ENCODE results near the gene TRIM34. TPM values are rescaled to one million over a fixed set of nuclear protein-coding genes. Genes with fewer than 3 reads are reported as not detected.
"Not testable (repeated sequence)": the region's sequence is repeated elsewhere in the genome, so short reads cannot be mapped to it uniquely, and the experiment has no call there.

TRIM34 gene
- total RNA-seq, 1 experiment from 2014 or later = 7.1 TPM

GRCh38 chr11:5621580-5621979 is 3.2 kb upstream of the TRIM34 start:
- DNase-seq (ENCODE audit: low read depth) = no peak

DNA sequence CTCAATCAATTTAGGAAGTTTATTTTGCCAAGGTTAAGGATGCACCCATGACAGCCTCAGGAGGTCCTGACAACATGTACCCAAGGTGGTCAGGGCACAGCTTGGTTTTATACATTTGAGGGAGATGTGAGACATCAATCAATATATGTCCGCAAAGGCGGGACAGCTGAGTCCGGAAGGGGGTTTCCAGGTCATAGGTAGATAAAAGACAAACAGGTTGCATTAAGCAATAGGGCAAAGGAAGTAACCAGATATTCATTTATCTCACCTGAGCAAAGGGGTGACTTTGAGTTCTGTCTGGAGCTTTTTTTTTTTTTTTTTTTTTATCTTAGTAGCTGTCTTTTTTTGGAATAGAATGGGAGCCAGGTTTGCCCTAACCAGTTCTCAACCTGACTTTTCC is 2.0 kb upstream of the TRIM34 start:
- DNase-seq (ENCODE audit: low read depth) = no peak

DNA sequence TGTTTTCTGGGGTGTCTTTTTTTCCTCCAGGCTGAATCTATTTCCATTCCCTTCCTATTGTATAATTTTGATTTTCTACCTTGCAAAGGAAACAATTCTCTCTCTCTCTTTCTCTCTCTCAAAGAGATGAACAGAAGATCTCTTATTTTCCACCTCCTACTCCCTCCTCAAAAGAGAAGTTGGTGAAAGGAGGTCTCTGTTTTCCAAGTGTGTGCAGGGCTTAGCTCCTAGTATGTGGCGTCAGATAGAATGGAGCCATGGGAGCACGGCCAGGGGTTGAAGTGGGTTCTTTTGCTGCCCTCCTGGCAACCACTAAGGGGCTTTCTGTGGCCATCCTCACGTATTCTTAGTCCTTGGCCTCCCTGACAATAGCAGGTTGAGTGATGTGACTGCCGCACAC is 480 bp downstream of the TRIM34 start:
- DNase-seq (ENCODE audit: low read depth) = no peak

DNA sequence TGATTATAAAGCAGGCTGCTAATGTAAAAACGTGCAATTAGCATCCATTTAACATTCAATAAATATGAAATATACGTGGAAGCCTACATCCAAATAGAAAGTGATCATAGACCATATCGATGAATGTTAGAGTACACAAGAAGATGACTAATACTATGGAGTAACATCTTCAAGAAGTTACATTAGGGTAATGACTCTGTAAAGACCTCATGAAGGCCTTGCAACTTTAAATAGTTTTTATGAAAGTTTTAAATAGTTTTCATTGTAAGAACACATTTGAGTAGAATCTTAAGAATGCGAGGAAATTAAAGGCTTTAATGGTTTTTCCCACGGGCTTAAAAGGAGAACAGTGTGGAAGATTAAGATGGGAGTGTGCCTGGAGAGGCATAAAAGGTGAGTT is 1.4 kb downstream of the TRIM34 start:
- no peak for DNase-seq (ENCODE audit: low read depth)

DNA sequence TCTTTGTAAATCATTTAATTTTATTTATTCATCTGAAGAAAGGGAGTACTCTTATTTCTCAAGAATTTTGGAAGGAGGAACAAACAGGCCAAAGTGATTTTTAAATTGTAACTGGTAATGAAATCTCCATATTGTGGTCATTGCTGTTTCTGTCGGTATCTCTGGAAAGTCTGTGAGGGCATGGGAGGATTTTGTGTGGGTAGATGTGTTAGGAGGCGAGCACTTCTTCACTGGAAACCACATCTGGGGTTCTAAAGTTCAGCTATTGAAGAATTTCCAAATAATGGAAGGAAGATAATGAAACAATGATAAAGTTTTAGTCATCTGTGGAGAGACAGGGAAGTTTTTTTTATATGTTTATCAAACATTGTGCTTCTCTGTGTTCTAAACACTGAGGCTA is 6.6 kb downstream of the TRIM34 start:
- DNase-seq (ENCODE audit: low read depth) = no peak

DNA sequence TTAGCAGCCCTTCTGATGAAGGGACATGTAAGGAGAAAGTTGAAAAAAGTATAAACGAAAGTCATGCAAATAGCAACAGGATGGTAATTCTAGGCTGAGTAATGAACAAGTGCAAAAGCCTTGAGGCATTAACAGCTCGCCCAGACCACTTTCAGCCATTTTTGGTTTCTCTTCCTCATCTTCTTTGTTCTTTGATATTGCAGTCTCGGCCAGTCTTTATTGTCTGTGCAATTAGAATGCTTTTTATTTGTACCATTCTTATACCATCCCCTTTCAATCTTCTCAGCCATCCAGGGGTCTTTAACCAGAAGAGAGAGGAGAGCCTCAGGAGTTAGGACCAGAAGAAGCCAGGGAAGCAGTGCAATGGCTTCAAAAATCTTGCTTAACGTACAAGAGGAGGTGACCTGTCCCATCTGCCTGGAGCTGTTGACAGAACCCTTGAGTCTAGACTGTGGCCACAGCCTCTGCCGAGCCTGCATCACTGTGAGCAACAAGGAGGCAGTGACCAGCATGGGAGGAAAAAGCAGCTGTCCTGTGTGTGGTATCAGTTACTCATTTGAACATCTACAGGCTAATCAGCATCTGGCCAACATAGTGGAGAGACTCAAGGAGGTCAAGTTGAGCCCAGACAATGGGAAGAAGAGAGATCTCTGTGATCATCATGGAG is 7.3 kb downstream of the TRIM34 start:
- DNase-seq (ENCODE audit: low read depth) = no peak

DNA sequence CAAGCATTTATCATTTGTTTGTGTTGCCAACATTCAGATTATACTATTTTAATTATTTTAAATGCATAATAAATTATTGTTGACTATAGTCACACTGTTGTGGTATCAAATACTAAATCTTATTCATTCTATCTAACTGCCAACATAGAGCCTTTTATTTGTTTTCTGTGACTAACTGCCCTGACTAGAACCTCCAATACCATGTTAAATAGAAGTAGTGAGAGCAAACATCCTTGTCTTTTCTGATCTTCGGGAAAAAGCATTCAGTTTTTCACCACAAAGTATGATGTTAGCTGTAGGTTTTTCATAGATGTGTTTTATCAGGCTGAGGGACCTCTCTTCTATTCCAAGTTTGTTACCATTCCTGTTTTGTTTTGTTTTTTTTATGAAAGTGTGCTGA is 15.2 kb downstream of the TRIM34 start:
- DNase-seq (ENCODE audit: low read depth) = no peak

- DNase-seq (ENCODE audit: low read depth) = no peak
Measured at GRCh38 chr11:5643585-5643984, 18.8 kb downstream of the TRIM34 start.

DNA sequence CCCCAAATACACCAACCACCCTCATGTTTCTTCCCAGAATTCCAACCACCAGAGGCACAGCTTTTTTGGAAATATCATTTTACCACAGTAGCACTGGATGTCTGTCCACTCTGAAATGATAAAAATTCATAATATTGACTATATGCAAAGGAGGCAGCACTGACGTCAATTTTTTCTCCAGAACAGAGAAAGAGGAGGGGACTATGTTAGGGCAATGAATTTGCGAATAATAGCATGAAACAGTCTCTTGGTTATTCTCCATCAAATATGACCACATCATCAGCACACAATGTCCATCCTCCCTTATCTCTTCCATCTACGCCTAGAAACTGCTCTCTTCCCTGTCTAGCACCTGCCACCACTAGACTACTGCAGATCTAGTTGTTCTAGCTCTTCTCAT is 21.3 kb downstream of the TRIM34 start:
- DNase-seq (ENCODE audit: low read depth) = no peak

DNA sequence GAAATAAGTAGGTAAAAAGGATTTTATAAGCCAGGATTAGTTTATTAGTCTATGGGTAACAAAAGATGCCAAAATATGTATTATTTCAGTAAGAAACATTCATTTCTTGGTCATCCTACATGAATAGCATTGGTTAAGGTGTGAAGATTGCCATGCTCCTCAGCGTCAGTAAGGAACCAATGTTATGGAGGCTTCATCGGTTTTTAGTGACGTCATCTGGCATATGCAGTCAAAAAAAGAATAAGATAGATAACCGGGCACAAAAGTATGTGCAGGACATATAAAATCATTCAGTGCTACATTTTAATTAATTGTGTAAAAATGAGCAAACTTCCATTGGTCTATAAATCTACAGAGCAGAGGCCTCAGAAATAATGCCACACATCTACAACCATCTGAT is 30.7 kb downstream of the TRIM34 start:
- no peak for DNase-seq (ENCODE audit: low read depth)

DNA sequence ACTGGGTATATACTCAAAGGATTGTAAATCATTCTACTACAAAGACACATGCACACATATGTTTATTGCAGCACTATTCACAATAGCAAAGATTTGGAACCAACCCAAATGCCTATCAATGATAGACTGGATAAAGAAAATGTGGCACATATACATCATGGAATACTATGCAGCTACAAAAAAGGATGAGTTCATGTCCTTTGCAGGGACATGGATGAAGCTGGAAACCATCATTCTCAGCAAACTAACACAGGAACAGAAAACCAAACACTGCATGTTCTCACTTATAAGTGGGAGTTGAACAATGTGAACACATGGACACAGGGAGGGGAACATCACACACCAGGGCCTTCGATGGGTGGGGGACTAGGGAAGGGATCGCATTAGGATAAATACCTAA is 32.2 kb downstream of the TRIM34 start:
- not testable (repeated sequence) for DNase-seq (ENCODE audit: low read depth)

DNA sequence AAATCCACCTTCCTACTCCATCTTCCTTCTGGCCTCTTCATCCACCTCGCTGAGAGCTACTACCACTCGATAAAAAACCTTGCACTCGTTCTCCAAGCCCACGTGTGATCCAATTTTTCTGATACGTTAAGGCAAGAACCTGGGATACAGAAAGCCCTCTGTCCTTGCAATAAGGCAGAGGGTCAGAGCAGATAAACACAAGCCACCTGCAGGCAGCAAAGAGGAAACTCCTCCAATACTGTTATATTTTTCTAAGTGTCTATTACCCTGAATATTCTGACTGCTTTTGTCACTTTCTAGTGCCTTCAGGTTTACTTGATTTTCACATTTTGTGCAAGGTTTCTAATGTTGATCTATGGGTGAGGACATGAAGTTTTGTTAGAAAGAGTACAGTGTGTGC is 33.5 kb downstream of the TRIM34 start:
- no peak for DNase-seq (ENCODE audit: low read depth)

- DNase-seq (ENCODE audit: low read depth) = no peak
Measured at GRCh38 chr11:5663511-5663910, 38.7 kb downstream of the TRIM34 start.

- DNase-seq (ENCODE audit: low read depth) = no peak
Measured at GRCh38 chr11:5665051-5665570, 40.3 kb downstream of the TRIM34 start.

DNA sequence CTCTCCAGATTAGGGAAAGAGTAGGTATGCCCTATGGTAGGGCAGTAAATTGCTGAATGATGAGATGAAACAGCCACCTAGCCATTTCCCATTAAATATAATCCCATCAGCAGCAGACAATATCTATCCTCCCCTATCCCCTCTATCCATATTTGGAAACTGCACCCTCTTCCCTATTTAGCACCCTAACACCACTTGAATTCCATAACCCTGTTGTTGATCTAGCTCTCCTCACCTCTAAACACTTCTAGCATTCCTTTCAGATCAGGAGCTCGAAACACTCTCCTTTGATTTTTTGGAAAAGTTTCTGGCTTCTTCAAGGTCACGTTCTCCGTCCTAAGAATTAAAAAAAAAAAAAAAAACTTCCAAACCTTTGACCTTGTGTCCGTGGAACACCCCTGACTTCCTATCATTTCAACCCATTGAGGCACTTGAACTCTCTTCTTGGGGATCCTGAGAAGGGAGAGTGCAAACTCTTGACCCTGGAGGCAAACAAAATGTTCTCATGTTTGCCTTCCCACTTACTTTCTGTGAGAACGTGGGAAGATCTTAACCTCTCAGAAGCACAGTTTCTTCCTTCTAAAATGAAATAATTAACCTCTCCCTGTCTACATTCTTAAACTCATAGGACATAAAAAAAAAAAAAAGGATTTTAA is 41.1 kb downstream of the TRIM34 start:
- no peak for DNase-seq (ENCODE audit: low read depth)

GRCh38 chr11:5666402-5666793 is 41.6 kb downstream of the TRIM34 start:
- DNase-seq (ENCODE audit: low read depth) = no peak

- no peak for DNase-seq (ENCODE audit: low read depth)
Measured at GRCh38 chr11:5671831-5672230, 47.0 kb downstream of the TRIM34 start.

- DNase-seq (ENCODE audit: low read depth) = no peak
Measured at GRCh38 chr11:5674391-5674790, 49.6 kb downstream of the TRIM34 start.

DNA sequence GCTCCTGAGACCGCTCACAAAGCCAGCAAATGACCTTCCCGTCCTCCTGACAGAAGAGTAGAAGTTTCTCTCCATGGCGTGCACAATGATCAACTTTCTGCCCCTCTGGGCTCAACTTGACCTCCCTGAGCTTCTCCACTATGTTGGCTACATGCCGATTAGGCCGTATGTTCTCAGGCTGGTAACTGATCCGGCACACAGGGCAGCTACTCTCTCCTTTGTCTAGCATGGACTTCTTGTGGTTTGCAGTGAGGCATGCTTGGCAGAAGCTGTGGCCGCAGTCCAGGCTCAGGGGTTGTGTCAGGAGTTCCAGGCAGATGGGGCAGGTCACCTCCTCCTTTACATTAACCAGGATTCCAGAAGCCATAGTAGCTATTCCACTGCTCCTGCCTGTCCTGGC is 55.0 kb downstream of the TRIM34 start:
- DNase-seq (ENCODE audit: low read depth) = no peak

DNA sequence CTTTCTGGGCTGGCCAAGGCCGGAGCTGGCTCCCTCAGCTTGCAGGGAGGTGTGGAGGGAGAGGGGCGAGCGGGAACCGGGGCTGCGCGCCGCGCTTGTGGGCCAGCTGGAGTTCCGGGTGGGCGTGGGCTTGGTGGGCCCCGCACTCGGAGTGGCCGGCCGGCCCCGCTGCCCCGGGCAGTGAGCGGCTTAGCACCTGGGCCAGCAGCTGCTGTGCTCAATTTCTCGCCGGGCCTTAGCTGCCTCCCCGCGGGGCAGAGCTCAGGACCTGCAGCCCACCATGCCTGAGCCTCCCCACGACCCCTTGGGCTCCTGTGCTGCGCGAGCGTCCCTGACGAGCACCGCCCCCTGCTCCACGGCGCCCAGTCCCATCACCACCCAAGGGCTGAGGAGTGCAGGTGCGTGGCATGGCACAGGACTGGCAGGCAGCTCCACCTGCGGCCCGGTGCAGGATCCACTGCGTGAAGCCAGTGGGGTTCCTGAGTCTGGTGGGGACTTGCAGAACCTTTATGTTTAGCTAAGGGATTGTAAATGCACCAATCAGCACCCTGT is 58.2 kb downstream of the TRIM34 start:
- not testable (repeated sequence) for DNase-seq (ENCODE audit: low read depth)

- DNase-seq (ENCODE audit: low read depth) = not testable (repeated sequence)
Measured at GRCh38 chr11:5683620-5684019, 58.8 kb downstream of the TRIM34 start.

- DNase-seq (ENCODE audit: low read depth) = peak; percentile 1
Measured at GRCh38 chr11:5684036-5684645, 59.3 kb downstream of the TRIM34 start.

Measured in RPMI7951 (cell line).